GM23338 (cell line): ENCODE results near the gene RAB15. TPM values are rescaled to one million over a fixed set of nuclear protein-coding genes. Genes with fewer than 3 reads are reported as not detected.

Experiments used
- ATAC-seq: fragments of 200-7000 bp; cut with Tn5 transposase; 3 replicates; pipeline ENCODE4 v1.9.1; 2020
- DNase-seq: peaks from one replicate; pipeline ENCODE4 v3.0.0-alpha.2; 2015; ENCODE audit warnings: low spot score
- H2AFZ ChIP-seq: fragments of 200-600 bp; sonication (generic); 2 replicates; pipeline ENCODE4 v1.8.0; 2016; ENCODE audit warnings: antibody characterized with exemption, mild to moderate bottlenecking, moderate library complexity
- H3F3A ChIP-seq: fragments of 200-600 bp; sonication (generic); replicated peaks from 2 replicates; pipeline ENCODE4 v1.8.0; 2017; ENCODE audit warnings: antibody characterized with exemption, mixed run types, low read depth
- H3K27ac ChIP-seq: fragments of 200-600 bp; sonication (generic); 2 replicates; pipeline ENCODE4 v1.6.1; 2016; ENCODE audit warnings: low read depth
- H3K27me3 ChIP-seq: fragments of 200-600 bp; sonication (generic); 2 replicates; pipeline ENCODE4 v1.8.0; 2016; ENCODE audit warnings: mild to moderate bottlenecking, mixed run types, moderate library complexity; ENCODE audit not compliant: insufficient read depth
- H3K36me3 ChIP-seq: fragments of 200-600 bp; sonication (generic); 2 replicates; pipeline ENCODE4 v1.8.0; 2016; ENCODE audit warnings: mild to moderate bottlenecking; ENCODE audit not compliant: insufficient read depth
- H3K4me1 ChIP-seq: fragments of 200-600 bp; sonication (generic); 2 replicates; pipeline ENCODE4 v1.8.0; 2016; ENCODE audit warnings: mild to moderate bottlenecking, moderate library complexity; ENCODE audit not compliant: insufficient read depth
- H3K4me2 ChIP-seq: fragments of 200-600 bp; sonication (generic); 2 replicates; pipeline ENCODE4 v1.7.1; 2017; ENCODE audit warnings: mixed run types
- H3K4me3 ChIP-seq: fragments of 200-600 bp; sonication (generic); 2 replicates; pipeline ENCODE4 v1.6.1; 2016; ENCODE audit warnings: mixed run types
- H3K79me2 ChIP-seq: fragments of 200-600 bp; sonication (generic); replicated peaks from 2 replicates; pipeline ENCODE4 v1.8.0; 2017; ENCODE audit warnings: mild to moderate bottlenecking; ENCODE audit not compliant: insufficient read depth
- H3K9me2 ChIP-seq: fragments of 200-600 bp; sonication (generic); 2 replicates; pipeline ENCODE4 v1.8.0; 2017; ENCODE audit not compliant: insufficient read depth
- H4K20me1 ChIP-seq: fragments of 200-600 bp; sonication (generic); replicated peaks from 2 replicates; pipeline ENCODE4 v1.8.0; 2017; ENCODE audit warnings: mild to moderate bottlenecking; ENCODE audit not compliant: insufficient read depth
- H3K27ac Mint-ChIP-seq: 2 replicates; pipeline ENCODE4 v1.8.0; 2020; ENCODE audit warnings: inconsistent platforms, mild to moderate bottlenecking, moderate library complexity, mixed read lengths
- H3K27me3 Mint-ChIP-seq: 3 replicates; pipeline ENCODE4 v1.8.0; 2022; ENCODE audit warnings: low read depth, mild to moderate bottlenecking, moderate library complexity, mixed read lengths, inconsistent platforms; ENCODE audit not compliant: insufficient read depth, poor library complexity
- H3K36me3 Mint-ChIP-seq: 3 replicates; pipeline ENCODE4 v1.8.0; 2021; ENCODE audit warnings: low read depth, mild to moderate bottlenecking, inconsistent platforms, moderate library complexity, mixed read lengths
- H3K4me1 Mint-ChIP-seq: 3 replicates; pipeline ENCODE4 v1.8.0; 2020; ENCODE audit warnings: mild to moderate bottlenecking, inconsistent platforms, mixed read lengths
- H3K4me3 Mint-ChIP-seq: 3 replicates; pipeline ENCODE4 v1.8.0; 2021; ENCODE audit warnings: moderate library complexity, mild to moderate bottlenecking, inconsistent platforms, mixed read lengths
- H3K9me3 Mint-ChIP-seq: 3 replicates; pipeline ENCODE4 v1.8.0; 2020; ENCODE audit warnings: moderate library complexity, mild to moderate bottlenecking, inconsistent platforms, mixed read lengths
- EZH2phosphoT487 ChIP-seq: fragments of 200-600 bp; sonication (generic); IDR thresholded peaks from one replicate; pipeline ENCODE4 v1.8.1; 2018; ENCODE audit warnings: antibody characterized with exemption; ENCODE audit not compliant: unreplicated experiment
- NANOG ChIP-seq: IDR thresholded peaks from 2 replicates; pipeline ENCODE4 v1.6.1; 2016; ENCODE audit warnings: antibody characterized with exemption, borderline replicate concordance
- STAT1 ChIP-seq: IDR thresholded peaks from one replicate; pipeline ENCODE4 v1.6.1; 2016; ENCODE audit warnings: antibody characterized with exemption; ENCODE audit not compliant: unreplicated experiment
- ZNF114 ChIP-seq: fragments of 250-450 bp; sonication (Bioruptor Pico); IDR thresholded peaks from 2 replicates; pipeline ENCODE4 v1.5.0; 2020; ENCODE audit warnings: mild to moderate bottlenecking, moderate library complexity
- ZNF331 ChIP-seq: fragments of 250-450 bp; sonication (Bioruptor Pico); IDR thresholded peaks from 2 replicates; pipeline ENCODE4 v1.5.0; 2020; ENCODE audit warnings: low read depth, mild to moderate bottlenecking, moderate library complexity
- polyA plus RNA-seq: library from polyadenylated mRNA; unstranded; fragments of >200 nt; fragmentation: Nextera tagmentation; extraction: Ambion mirVana; gene quantifications from 2 replicates; pipeline ENCODE4 v1.2.1, GENCODE V29; 2016
- total RNA-seq: library from RNA; depleted of rRNA; stranded (reverse); fragments of >200 nt; shearing (Covaris generic); gene quantifications from 2 replicates; pipeline ENCODE4 v1.2.3, GENCODE V29; 2014
- TF ChIP-seq, protein P1 (sequence below): fragments of 250-450 bp; sonication (Bioruptor Pico); IDR thresholded peaks from 2 replicates; pipeline ENCODE4 v1.5.0; 2020; ENCODE audit warnings: mild to moderate bottlenecking, moderate library complexity
- TF ChIP-seq, protein P2 (sequence below): IDR thresholded peaks from 2 replicates; pipeline ENCODE4 v1.6.1; 2016; ENCODE audit warnings: antibody characterized with exemption
- TF ChIP-seq, protein P3 (sequence below), 2 experiments: fragments of 200-600 bp in 1 of 2; sonication (generic) in 1 of 2; conservative IDR thresholded peaks; 2 replicates each; pipeline versions ENCODE4 v1.5.1 to v1.6.1; 2016 to 2017; ENCODE audit warnings: antibody characterized with exemption in 2 of 2, low read depth in 2 of 2, mild to moderate bottlenecking in 2 of 2, moderate library complexity in 1 of 2

RAB15 gene
- total and polyA plus RNA-seq, 2 experiments from 2014 or later: 17.4 to 43.3 TPM

DNA sequence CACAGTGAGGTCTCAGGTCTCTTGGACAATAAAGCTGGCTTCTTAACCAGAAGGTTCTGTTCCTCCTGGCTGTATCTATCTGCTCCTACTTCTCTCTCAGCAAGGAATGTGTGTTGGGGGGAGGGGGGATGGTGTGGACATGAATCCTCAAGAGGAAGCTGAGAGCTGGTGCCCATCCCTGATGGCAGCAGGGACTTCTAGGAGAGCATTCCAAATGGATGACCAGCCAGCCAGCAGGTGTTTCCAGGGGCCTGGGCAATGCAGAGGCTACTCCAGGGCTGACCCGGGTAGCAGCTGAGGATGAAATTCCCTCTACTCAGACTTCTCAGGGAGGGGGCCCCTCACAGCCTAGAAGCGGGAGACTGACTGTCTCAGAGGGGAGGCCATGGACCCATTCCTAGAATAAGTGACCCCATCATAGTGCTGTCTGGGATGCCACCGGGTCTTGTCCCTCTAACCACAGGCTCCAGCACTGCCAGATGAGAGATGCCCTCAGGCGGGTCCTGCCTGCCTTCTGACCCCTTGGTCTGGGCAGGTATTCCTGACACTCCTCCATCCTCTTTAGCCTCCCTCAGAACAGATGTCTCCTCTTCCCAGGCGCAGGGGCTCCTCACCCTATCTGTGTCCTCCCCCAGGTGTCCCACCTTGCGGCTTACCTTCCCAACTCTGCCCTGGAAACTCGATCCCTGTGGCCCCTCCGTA is 1.2 kb downstream of the RAB15 start:
- Mint-ChIP-seq H3K36me3 (peaks cover 19% of the 10 kb centered on the region), H3K27me3 (peaks cover 10% of the 10 kb centered on the region), H3K4me1 (peaks cover 53% of the 10 kb centered on the region), H3K27ac (no peak overlapping the region), H3K4me3 (peak overlapping the region; percentile 80), H3K9me3 (no peaks in the 10 kb centered on the region)
- DNase-seq (peak; percentile 48), ATAC-seq (peak; percentile 8)
- peaks cover 19% of the 10 kb centered on the region for H3F3A ChIP-seq
- peak overlapping the region; percentile 87 for H3K4me3 ChIP-seq
- no peaks in the 10 kb centered on the region; the same call in 1 of the 2 replicates for H3K9me2 ChIP-seq
- H4K20me1 ChIP-seq: peaks cover 5% of the 10 kb centered on the region; the same call in 1 of the 2 replicates
- H3K27me3 ChIP-seq: no peaks in the 10 kb centered on the region; the same call in 1 of the 2 replicates
- no peak overlapping the region for H3K27ac ChIP-seq
- TF ChIP-seq ZNF114 (CRISPR knock-in tag) (no peak), STAT1 (no peak), EZH2phosphoT487 (no peak)
- TF ChIP-seq, protein P1, sequence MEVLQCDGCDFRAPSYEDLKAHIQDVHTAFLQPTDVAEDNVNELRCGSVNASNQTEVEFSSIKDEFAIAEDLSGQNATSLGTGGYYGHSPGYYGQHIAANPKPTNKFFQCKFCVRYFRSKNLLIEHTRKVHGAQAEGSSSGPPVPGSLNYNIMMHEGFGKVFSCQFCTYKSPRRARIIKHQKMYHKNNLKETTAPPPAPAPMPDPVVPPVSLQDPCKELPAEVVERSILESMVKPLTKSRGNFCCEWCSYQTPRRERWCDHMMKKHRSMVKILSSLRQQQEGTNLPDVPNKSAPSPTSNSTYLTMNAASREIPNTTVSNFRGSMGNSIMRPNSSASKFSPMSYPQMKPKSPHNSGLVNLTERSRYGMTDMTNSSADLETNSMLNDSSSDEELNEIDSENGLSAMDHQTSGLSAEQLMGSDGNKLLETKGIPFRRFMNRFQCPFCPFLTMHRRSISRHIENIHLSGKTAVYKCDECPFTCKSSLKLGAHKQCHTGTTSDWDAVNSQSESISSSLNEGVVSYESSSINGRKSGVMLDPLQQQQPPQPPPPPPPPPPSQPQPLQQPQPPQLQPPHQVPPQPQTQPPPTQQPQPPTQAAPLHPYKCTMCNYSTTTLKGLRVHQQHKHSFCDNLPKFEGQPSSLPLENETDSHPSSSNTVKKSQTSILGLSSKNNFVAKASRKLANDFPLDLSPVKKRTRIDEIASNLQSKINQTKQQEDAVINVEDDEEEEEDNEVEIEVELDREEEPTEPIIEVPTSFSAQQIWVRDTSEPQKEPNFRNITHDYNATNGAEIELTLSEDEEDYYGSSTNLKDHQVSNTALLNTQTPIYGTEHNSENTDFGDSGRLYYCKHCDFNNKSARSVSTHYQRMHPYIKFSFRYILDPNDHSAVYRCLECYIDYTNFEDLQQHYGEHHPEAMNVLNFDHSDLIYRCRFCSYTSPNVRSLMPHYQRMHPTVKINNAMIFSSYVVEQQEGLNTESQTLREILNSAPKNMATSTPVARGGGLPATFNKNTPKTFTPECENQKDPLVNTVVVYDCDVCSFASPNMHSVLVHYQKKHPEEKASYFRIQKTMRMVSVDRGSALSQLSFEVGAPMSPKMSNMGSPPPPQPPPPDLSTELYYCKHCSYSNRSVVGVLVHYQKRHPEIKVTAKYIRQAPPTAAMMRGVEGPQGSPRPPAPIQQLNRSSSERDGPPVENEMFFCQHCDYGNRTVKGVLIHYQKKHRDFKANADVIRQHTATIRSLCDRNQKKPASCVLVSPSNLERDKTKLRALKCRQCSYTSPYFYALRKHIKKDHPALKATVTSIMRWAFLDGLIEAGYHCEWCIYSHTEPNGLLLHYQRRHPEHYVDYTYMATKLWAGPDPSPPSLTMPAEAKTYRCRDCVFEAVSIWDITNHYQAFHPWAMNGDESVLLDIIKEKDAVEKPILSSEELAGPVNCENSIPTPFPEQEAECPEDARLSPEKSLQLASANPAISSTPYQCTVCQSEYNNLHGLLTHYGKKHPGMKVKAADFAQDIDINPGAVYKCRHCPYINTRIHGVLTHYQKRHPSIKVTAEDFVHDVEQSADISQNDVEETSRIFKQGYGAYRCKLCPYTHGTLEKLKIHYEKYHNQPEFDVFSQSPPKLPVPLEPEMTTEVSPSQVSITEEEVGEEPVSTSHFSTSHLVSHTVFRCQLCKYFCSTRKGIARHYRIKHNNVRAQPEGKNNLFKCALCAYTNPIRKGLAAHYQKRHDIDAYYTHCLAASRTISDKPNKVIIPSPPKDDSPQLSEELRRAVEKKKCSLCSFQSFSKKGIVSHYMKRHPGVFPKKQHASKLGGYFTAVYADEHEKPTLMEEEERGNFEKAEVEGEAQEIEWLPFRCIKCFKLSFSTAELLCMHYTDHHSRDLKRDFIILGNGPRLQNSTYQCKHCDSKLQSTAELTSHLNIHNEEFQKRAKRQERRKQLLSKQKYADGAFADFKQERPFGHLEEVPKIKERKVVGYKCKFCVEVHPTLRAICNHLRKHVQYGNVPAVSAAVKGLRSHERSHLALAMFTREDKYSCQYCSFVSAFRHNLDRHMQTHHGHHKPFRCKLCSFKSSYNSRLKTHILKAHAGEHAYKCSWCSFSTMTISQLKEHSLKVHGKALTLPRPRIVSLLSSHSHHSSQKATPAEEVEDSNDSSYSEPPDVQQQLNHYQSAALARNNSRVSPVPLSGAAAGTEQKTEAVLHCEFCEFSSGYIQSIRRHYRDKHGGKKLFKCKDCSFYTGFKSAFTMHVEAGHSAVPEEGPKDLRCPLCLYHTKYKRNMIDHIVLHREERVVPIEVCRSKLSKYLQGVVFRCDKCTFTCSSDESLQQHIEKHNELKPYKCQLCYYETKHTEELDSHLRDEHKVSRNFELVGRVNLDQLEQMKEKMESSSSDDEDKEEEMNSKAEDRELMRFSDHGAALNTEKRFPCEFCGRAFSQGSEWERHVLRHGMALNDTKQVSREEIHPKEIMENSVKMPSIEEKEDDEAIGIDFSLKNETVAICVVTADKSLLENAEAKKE (CRISPR knock-in tag): 0 out of 2 replicates have a peak, but pooled peaks have one; percentile 12
- peak overlapping the region; percentile 98 for H3K4me2 ChIP-seq
- no peaks in the 10 kb centered on the region for H3K36me3 ChIP-seq
- H3K79me2 ChIP-seq: peaks cover 39% of the 10 kb centered on the region
- H3K4me1 ChIP-seq: peaks cover 51% of the 10 kb centered on the region
- H2AFZ ChIP-seq: no peak overlapping the region

DNA sequence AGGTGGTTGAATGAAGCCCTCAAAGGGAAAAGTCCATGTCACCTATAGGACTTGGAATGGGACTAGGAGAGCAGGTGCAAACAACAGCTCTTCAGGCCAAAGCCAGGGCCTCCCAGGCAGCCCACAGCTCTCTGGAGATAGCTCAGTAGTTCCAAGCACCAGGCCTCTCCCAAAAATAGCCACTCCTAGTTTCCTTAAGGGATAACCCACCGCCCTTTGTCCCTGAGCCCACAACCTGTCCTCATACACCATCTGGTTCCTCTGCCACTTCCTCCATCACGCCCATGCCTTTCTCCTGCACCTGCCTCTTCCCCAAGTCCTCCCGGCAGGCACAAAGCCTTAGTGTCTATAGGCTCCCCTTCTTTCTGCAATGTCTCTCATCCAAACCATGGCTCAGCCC is 2.1 kb downstream of the RAB15 start:
- Histone ChIP-seq H3K4me2 (peak overlapping the region; percentile 98), H3F3A (peaks cover 13% of the 10 kb centered on the region), H2AFZ (no peak overlapping the region), H3K27ac (no peak overlapping the region), H3K4me3 (peak overlapping the region; percentile 87; the same call in 1 of the 2 replicates), H3K9me2 (no peaks in the 10 kb centered on the region; the same call in 1 of the 2 replicates), H3K4me1 (peaks cover 50% of the 10 kb centered on the region), H4K20me1 (peaks cover 5% of the 10 kb centered on the region; the same call in 1 of the 2 replicates), H3K36me3 (no peaks in the 10 kb centered on the region), H3K27me3 (no peaks in the 10 kb centered on the region; the same call in 1 of the 2 replicates), H3K79me2 (peaks cover 39% of the 10 kb centered on the region)
- peaks cover 55% of the 10 kb centered on the region for H3K4me1 Mint-ChIP-seq
- H3K27ac Mint-ChIP-seq: no peak overlapping the region
- DNase-seq (no peak), ATAC-seq (no peak)
- no peaks in the 10 kb centered on the region for H3K9me3 Mint-ChIP-seq
- peaks cover 19% of the 10 kb centered on the region for H3K36me3 Mint-ChIP-seq
- H3K27me3 Mint-ChIP-seq: peaks cover 10% of the 10 kb centered on the region
- H3K4me3 Mint-ChIP-seq: no peak overlapping the region; the same call in 2 of the 3 replicates
- TF ChIP-seq, protein P2, sequence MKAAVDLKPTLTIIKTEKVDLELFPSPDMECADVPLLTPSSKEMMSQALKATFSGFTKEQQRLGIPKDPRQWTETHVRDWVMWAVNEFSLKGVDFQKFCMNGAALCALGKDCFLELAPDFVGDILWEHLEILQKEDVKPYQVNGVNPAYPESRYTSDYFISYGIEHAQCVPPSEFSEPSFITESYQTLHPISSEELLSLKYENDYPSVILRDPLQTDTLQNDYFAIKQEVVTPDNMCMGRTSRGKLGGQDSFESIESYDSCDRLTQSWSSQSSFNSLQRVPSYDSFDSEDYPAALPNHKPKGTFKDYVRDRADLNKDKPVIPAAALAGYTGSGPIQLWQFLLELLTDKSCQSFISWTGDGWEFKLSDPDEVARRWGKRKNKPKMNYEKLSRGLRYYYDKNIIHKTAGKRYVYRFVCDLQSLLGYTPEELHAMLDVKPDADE: no peak
- TF ChIP-seq NANOG (no peak), ZNF331 (CRISPR knock-in tag) (no peak)
- TF ChIP-seq, protein P3, sequence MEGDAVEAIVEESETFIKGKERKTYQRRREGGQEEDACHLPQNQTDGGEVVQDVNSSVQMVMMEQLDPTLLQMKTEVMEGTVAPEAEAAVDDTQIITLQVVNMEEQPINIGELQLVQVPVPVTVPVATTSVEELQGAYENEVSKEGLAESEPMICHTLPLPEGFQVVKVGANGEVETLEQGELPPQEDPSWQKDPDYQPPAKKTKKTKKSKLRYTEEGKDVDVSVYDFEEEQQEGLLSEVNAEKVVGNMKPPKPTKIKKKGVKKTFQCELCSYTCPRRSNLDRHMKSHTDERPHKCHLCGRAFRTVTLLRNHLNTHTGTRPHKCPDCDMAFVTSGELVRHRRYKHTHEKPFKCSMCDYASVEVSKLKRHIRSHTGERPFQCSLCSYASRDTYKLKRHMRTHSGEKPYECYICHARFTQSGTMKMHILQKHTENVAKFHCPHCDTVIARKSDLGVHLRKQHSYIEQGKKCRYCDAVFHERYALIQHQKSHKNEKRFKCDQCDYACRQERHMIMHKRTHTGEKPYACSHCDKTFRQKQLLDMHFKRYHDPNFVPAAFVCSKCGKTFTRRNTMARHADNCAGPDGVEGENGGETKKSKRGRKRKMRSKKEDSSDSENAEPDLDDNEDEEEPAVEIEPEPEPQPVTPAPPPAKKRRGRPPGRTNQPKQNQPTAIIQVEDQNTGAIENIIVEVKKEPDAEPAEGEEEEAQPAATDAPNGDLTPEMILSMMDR (conservative IDR thresholded peaks at IDR 0.05; ENCODE audit: low read depth in 2 of 2): no peak
